Bronchial epithelial cell (primary cell): Measurements from ENCODE around the gene CTR9. TPM values are rescaled to one million over a fixed set of nuclear protein-coding genes. Genes with fewer than 3 reads are reported as not detected.
A peak's percentile ranks its signal among the peaks of the same experiment; 100 is the strongest.
"Not testable (repeated sequence)": the region's sequence is repeated elsewhere in the genome, so short reads cannot be mapped to it uniquely, and the experiment has no call there.

Experiments
- DNase-seq: peaks from one replicate; pipeline ENCODE4 v3.0.0-alpha.2; 2010; ENCODE audit warnings: low read depth
- FAIRE-seq: peaks from 2 replicates; lab custom pipeline; 2011; peaks lifted over from hg19 to GRCh38; lab: Jason Lieb, UNC
- H3K27me3 ChIP-seq: 2 replicates; pipeline ENCODE4 v1.5.1; 2011; ENCODE audit warnings: low read length; ENCODE audit not compliant: control insufficient read depth, insufficient read depth
- H3K36me3 ChIP-seq: 2 replicates; pipeline ENCODE4 v1.5.1; 2011; ENCODE audit warnings: low read length; ENCODE audit not compliant: control insufficient read depth, insufficient read depth
- H3K4me3 ChIP-seq: 2 replicates; pipeline ENCODE4 v1.5.1; 2011; ENCODE audit warnings: mild to moderate bottlenecking, low read depth, low read length, control low read depth
- total RNA-seq: library from RNA; depleted of rRNA; stranded (reverse); fragments of >200 nt; gene quantifications from 2 replicates; pipeline ENCODE4 v1.2.1, GENCODE V29; 2014
- TF ChIP-seq, protein P1 (sequence below): IDR thresholded peaks from 2 replicates; pipeline ENCODE4 v1.5.1; 2011; ENCODE audit warnings: mild to moderate bottlenecking, moderate library complexity, low read length, control low read depth, inconsistent platforms; ENCODE audit not compliant: insufficient read depth, severe bottlenecking

The CTR9 gene
- total RNA-seq, 1 donor from 2014 or later: 16.8 TPM

DNA sequence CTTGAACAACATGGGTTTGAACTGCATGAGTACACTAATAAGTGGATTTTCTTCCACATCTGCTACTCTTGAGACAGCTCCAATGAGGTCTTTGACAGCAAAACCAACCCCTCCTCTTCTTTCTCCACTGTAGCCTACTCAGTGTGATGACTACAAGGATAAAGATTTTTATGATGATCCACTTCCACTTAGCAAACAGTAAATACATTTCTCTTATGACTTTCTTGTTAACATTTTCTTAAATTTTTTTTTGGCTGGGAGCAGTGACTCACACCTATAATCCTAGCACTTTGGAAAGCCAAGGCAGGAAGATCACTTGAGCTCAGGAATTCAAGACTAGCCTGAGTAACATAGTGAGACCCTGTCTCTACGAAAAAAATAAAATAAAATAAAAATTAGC, 67.5 kb downstream of the CTR9 start:
- FAIRE-seq (no peak), DNase-seq (peak; percentile 80)
- Histone ChIP-seq H3K36me3 (no peaks in the 10 kb centered on the region), H3K4me3 (no peak overlapping the region), H3K27me3 (no peaks in the 10 kb centered on the region)
- TF ChIP-seq, protein P1, sequence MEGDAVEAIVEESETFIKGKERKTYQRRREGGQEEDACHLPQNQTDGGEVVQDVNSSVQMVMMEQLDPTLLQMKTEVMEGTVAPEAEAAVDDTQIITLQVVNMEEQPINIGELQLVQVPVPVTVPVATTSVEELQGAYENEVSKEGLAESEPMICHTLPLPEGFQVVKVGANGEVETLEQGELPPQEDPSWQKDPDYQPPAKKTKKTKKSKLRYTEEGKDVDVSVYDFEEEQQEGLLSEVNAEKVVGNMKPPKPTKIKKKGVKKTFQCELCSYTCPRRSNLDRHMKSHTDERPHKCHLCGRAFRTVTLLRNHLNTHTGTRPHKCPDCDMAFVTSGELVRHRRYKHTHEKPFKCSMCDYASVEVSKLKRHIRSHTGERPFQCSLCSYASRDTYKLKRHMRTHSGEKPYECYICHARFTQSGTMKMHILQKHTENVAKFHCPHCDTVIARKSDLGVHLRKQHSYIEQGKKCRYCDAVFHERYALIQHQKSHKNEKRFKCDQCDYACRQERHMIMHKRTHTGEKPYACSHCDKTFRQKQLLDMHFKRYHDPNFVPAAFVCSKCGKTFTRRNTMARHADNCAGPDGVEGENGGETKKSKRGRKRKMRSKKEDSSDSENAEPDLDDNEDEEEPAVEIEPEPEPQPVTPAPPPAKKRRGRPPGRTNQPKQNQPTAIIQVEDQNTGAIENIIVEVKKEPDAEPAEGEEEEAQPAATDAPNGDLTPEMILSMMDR: no peak

DNA sequence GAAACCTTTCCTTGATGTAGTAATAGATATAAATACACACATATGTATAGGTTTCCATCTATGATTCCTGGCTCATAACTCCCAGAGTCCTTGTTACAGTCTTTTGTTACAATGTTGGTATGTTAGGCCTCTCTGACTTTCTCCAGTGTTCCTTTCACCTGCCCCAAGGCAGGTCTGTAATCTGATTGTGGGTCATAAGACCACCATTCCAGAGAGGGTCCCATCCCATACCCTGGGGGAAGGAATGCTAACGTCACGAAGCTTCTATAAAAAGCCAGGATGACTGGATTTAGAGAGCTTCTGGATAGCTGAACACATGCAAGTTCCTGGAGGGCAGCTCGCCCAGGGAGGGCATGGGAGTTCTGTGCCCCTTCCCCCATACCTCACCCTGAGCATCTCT, 71.4 kb downstream of the CTR9 start:
- H3K4me3 ChIP-seq, FAIRE-seq, H3K36me3 ChIP-seq, DNase-seq, H3K27me3 ChIP-seq: not testable (repeated sequence)

DNA sequence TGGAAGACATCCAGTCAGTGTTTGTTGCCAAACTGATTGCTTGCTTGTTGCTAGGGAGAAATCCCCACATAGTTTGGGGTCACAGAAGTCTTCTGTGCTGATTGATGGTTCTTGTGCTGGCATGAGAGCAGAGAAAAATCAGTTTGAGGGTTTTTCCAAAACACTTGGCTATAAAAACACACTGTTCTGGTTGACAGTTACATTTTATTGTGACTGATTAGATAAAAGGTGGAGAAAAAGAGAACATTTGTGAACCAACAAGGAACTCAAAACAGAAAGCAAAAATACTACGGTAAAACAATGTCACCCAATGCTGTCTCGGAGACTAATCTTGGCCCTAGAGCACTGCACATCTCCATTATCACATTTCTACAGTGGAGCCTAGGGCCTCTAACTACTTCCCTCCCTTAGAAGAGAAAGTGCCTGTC, 72.1 kb downstream of the CTR9 start:
- no peaks in the 10 kb centered on the region for H3K27me3 ChIP-seq
- no peak overlapping the region for H3K4me3 ChIP-seq
- FAIRE-seq (no peak), DNase-seq (no peak)
- H3K36me3 ChIP-seq: no peaks in the 10 kb centered on the region
- TF ChIP-seq, protein P1: no peak

DNA sequence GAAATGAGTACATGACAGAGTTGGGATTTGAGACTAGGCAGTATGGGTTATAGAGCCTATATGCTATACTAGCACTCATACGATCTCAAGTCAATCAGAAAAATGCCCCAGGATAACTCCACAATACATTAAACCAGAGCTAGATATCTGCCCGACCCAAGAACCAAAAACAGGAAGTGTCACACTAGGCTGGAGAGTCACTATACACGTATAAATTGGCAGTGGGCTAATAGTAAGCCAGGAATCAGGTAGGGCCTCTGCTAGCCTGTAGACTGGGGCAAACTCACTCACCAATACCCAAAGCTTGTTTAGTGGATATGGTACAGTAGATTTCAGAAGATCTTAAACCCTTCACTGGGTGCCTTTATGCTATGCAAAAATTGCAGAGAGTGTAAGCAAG, 73.8 kb downstream of the CTR9 start:
- no peak for DNase-seq
- FAIRE-seq: no peak
- H3K27me3 ChIP-seq: no peaks in the 10 kb centered on the region
- TF ChIP-seq, protein P1: no peak
- no peak overlapping the region for H3K4me3 ChIP-seq
- H3K36me3 ChIP-seq: no peaks in the 10 kb centered on the region

DNA sequence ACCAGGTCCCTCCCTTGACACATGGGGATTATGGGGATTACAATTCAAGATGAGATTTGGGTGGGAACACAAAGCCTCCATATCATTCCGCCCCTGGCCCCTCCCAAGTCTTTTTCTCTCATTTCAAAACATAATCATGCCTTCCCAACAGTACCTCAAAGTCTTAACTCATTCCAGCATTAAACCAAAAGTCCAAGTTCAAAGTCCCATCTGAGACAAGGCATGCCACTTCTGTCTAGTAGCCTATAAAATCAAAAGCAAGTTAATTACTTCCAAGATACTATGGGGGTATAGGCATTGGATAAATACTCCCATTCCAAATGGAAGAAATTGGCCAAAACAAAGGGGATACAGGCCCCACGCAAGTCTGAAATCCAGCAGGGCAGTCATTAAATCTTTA, 77.4 kb downstream of the CTR9 start:
- Histone ChIP-seq H3K36me3 (no peaks in the 10 kb centered on the region), H3K27me3 (no peaks in the 10 kb centered on the region), H3K4me3 (no peak overlapping the region)
- DNase-seq (no peak), FAIRE-seq (no peak)
- TF ChIP-seq, protein P1: no peak

DNA sequence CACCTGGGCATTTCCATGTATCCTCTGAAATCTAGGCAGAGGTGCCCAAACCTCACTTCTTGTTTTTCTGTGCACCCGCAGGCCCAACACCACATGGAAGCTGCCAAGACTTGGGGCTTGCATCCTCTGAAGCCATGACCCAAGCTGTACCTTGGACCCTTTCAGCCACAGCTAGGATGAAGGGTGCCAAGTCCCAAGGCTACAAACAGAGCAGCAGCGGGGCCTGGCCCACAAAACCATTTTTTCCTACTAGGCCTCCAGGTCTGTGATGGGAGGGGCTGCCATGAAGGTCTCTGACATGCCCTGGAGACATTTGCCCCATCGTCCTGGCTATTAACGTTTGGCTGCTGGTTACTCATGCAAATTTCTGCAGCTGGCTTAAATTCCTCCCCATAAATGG, 78.1 kb downstream of the CTR9 start:
- FAIRE-seq: no peak

More for the DNA sequence above, 78.1 kb downstream of the CTR9 start:
- H3K4me3 ChIP-seq: no peak overlapping the region
- no peaks in the 10 kb centered on the region for H3K27me3 ChIP-seq
- TF ChIP-seq, protein P1: no peak
- no peaks in the 10 kb centered on the region for H3K36me3 ChIP-seq
- DNase-seq: no peak

Other genes with a start within 250 kb of the CTR9 start
- 71.9 and 103 TPM in 2 replicates for gene RNF141, start 210.1 kb upstream of the CTR9 start, total RNA-seq
- gene LYVE1, start 182.6 kb upstream of the CTR9 start, total RNA-seq: not detected in 2 replicates
- 0.26 and 0.51 TPM in 2 replicates for gene IRAG1, start 57.5 kb upstream of the CTR9 start, total RNA-seq
- 384 and 624 TPM in 2 replicates for gene EIF4G2, start 57.7 kb downstream of the CTR9 start, total RNA-seq
- 19.5 and 32.9 TPM in 2 replicates for gene ZBED5, start 106.8 kb downstream of the CTR9 start, total RNA-seq